Lower leg skin (tissue), 3 donors: Measurements from ENCODE around the gene PRDM15.

Source experiments
- POLR2A ChIP-seq, 2 donors: fragments of 450-650 bp; IDR thresholded peaks; one replicate each; pipeline ENCODE4 v1.6.1; 2016 to 2017; ENCODE audit warnings: antibody characterized with exemption in 2 of 2, mild to moderate bottlenecking in 1 of 2, moderate library complexity in 1 of 2
- TF ChIP-seq, protein P1 (sequence below), 3 donors: fragments of 450-650 bp; IDR thresholded peaks; one replicate each; pipeline ENCODE4 v1.5.1; 2016; ENCODE audit warnings: antibody characterized with exemption in 3 of 3, mild to moderate bottlenecking in 3 of 3, moderate library complexity in 2 of 3

GRCh38 chr21:41868062-41868710 lies 11.0 kb downstream of the PRDM15 start:
- TF ChIP-seq, protein P1, sequence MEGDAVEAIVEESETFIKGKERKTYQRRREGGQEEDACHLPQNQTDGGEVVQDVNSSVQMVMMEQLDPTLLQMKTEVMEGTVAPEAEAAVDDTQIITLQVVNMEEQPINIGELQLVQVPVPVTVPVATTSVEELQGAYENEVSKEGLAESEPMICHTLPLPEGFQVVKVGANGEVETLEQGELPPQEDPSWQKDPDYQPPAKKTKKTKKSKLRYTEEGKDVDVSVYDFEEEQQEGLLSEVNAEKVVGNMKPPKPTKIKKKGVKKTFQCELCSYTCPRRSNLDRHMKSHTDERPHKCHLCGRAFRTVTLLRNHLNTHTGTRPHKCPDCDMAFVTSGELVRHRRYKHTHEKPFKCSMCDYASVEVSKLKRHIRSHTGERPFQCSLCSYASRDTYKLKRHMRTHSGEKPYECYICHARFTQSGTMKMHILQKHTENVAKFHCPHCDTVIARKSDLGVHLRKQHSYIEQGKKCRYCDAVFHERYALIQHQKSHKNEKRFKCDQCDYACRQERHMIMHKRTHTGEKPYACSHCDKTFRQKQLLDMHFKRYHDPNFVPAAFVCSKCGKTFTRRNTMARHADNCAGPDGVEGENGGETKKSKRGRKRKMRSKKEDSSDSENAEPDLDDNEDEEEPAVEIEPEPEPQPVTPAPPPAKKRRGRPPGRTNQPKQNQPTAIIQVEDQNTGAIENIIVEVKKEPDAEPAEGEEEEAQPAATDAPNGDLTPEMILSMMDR (IDR thresholded peaks at IDR 0.05): no peak
- TF ChIP-seq POLR2A (IDR thresholded peaks at IDR 0.05): no peak
